ENCODE data around the gene FAM162A. TPM values are rescaled to one million over a fixed set of nuclear protein-coding genes. Genes with fewer than 3 reads are reported as not detected.

Gene FAM162A
- polyA plus RNA-seq, 1 donor from 2014 or later, result 16.2 TPM

GRCh38 chr3:122410111-122410510, 26.1 kb downstream of the FAM162A start:
- H3K9ac ChIP-seq (ENCODE audit: low read length), result no peak overlapping the region
- H3K27ac ChIP-seq (ENCODE audit: low read length), result no peak overlapping the region
- no peak for TF ChIP-seq RAD21 (conservative IDR thresholded peaks at IDR 0.05)
- no peak for TF ChIP-seq MXI1 (conservative IDR thresholded peaks at IDR 0.05; ENCODE audit: poor library complexity, severe bottlenecking)
- no peak for TF ChIP-seq EZH2 (IDR thresholded peaks at IDR 0.05; ENCODE audit: borderline replicate concordance, insufficient read depth, low read length, poor library complexity, severe bottlenecking)
- no peak overlapping the region for H3K4me2 ChIP-seq (ENCODE audit: low read length)
- no peaks in the 10 kb centered on the region for H3K36me3 ChIP-seq (ENCODE audit: insufficient read depth, low read length)
- no peaks in the 10 kb centered on the region for H3K27me3 ChIP-seq (ENCODE audit: insufficient read depth, low read depth, low read length)
- H2AFZ ChIP-seq (ENCODE audit: low read depth, low read length), result no peak overlapping the region
- H3K9me3 ChIP-seq (ENCODE audit: low read length), result no peaks in the 10 kb centered on the region
- no peaks in the 10 kb centered on the region for H3K9me2 ChIP-seq (ENCODE audit: insufficient read depth, low read length)
- peaks cover 12% of the 10 kb centered on the region for H3K79me2 ChIP-seq (replicated peaks; ENCODE audit: insufficient read depth, low read length)
- no peaks in the 10 kb centered on the region for H4K20me1 ChIP-seq (ENCODE audit: insufficient read depth)
- H3F3A ChIP-seq (ENCODE audit: insufficient read depth, low read length, poor library complexity, severe bottlenecking), result no peaks in the 10 kb centered on the region
- no peak overlapping the region for H3K4me3 ChIP-seq (ENCODE audit: low read length)

DNA sequence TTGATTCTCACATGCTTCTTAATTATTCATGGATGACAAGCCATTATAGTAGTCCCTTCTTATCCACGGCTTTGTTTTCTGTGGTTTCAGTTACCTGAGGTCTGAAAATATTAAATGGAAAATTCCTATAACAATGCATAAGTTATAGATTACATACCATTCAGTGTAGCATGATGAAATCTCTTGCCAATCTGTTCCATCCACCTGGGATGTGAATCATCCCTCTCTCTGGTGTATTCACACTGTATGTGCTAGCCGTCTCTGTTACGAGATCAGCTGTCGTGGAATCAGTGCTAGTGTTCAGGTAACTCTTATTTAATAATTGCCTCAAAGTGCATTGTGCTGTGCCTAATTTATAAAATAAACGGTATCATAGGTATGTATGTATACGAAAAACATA, 26.7 kb downstream of the FAM162A start:
- Histone ChIP-seq H2AFZ (ENCODE audit: low read depth, low read length) (no peak overlapping the region), H3K9me3 (ENCODE audit: low read length) (no peaks in the 10 kb centered on the region), H3K36me3 (ENCODE audit: insufficient read depth, low read length) (no peaks in the 10 kb centered on the region), H3K27ac (ENCODE audit: low read length) (no peak overlapping the region), H3K27me3 (ENCODE audit: insufficient read depth, low read depth, low read length) (no peaks in the 10 kb centered on the region), H3K4me3 (ENCODE audit: low read length) (no peak overlapping the region), H3F3A (ENCODE audit: insufficient read depth, low read length, poor library complexity, severe bottlenecking) (no peaks in the 10 kb centered on the region), H3K9me2 (ENCODE audit: insufficient read depth, low read length) (no peaks in the 10 kb centered on the region), H3K4me2 (ENCODE audit: low read length) (no peak overlapping the region), H3K9ac (ENCODE audit: low read length) (no peak overlapping the region), H4K20me1 (ENCODE audit: insufficient read depth) (no peaks in the 10 kb centered on the region), H3K79me2 (replicated peaks; ENCODE audit: insufficient read depth, low read length) (peaks cover 15% of the 10 kb centered on the region)
- TF ChIP-seq CTCF (IDR thresholded peaks at IDR 0.05; ENCODE audit: poor library complexity, severe bottlenecking), result no peak

- Histone ChIP-seq H4K20me1 (ENCODE audit: insufficient read depth) (no peaks in the 10 kb centered on the region), H3K4me2 (ENCODE audit: low read length) (no peak overlapping the region), H2AFZ (ENCODE audit: low read depth, low read length) (no peak overlapping the region), H3K9ac (ENCODE audit: low read length) (no peak overlapping the region), H3K36me3 (ENCODE audit: insufficient read depth, low read length) (no peaks in the 10 kb centered on the region), H3K27ac (ENCODE audit: low read length) (no peak overlapping the region), H3K4me3 (ENCODE audit: low read length) (peak overlapping the region; percentile 80), H3K27me3 (ENCODE audit: insufficient read depth, low read depth, low read length) (no peaks in the 10 kb centered on the region), H3K79me2 (replicated peaks; ENCODE audit: insufficient read depth, low read length) (peaks cover 32% of the 10 kb centered on the region), H3K9me3 (ENCODE audit: low read length) (no peaks in the 10 kb centered on the region), H3F3A (ENCODE audit: insufficient read depth, low read length, poor library complexity, severe bottlenecking) (no peaks in the 10 kb centered on the region), H3K9me2 (ENCODE audit: insufficient read depth, low read length) (no peaks in the 10 kb centered on the region)
- TF ChIP-seq EZH2 (IDR thresholded peaks at IDR 0.05; ENCODE audit: borderline replicate concordance, insufficient read depth, low read length, poor library complexity, severe bottlenecking) (no peak), RAD21 (conservative IDR thresholded peaks at IDR 0.05) (no peak), EP300 (conservative IDR thresholded peaks at IDR 0.05; ENCODE audit: poor library complexity, severe bottlenecking) (no peak)
These were observed 30.4 kb downstream of the FAM162A start for GRCh38 chr3:122414391-122414790.

DNA sequence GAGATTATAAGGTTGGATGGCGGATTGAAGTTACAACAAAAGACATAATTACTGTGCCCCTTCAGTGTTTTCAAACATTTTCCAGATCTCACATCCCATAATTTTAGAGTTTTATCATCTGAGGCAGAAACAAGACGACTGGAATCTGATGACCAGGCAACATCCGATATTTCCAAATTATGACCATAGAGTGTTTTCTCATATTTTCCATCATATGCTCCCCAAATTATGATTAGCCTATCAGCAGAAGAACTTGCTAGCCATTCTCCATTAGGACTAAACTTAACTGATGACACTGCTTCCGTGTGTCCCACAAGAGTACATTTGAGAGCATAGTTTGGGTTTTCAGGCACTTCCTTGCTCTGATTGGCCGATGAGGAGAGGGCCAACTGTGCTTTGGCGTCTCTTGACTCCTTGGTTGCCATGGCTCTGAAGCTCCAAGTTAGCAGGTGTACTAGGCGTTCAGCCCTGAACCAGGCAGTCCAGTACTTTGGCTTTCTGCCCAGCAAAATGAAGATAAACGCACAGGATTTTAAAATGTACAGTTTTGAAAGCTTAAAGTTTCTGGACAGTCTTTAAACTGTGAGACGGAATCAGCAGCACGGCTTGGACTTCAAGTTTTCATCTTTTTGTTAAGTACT, 31.2 kb downstream of the FAM162A start:
- Histone ChIP-seq H3K27ac (ENCODE audit: low read length) (peak overlapping the region; percentile 91), H3K79me2 (replicated peaks; ENCODE audit: insufficient read depth, low read length) (peaks cover 32% of the 10 kb centered on the region), H3K4me3 (ENCODE audit: low read length) (peak overlapping the region; percentile 80), H3F3A (ENCODE audit: insufficient read depth, low read length, poor library complexity, severe bottlenecking) (no peaks in the 10 kb centered on the region), H3K9me2 (ENCODE audit: insufficient read depth, low read length) (no peaks in the 10 kb centered on the region), H2AFZ (ENCODE audit: low read depth, low read length) (peak overlapping the region; percentile 57), H3K36me3 (ENCODE audit: insufficient read depth, low read length) (no peaks in the 10 kb centered on the region), H3K9ac (ENCODE audit: low read length) (peak overlapping the region; percentile 82), H3K9me3 (ENCODE audit: low read length) (no peaks in the 10 kb centered on the region), H3K27me3 (ENCODE audit: insufficient read depth, low read depth, low read length) (no peaks in the 10 kb centered on the region), H4K20me1 (ENCODE audit: insufficient read depth) (no peaks in the 10 kb centered on the region), H3K4me2 (ENCODE audit: low read length) (peak overlapping the region; percentile 93)
- TF ChIP-seq EZH2 (IDR thresholded peaks at IDR 0.05; ENCODE audit: borderline replicate concordance, insufficient read depth, low read length, poor library complexity, severe bottlenecking) (no peak), REST (IDR thresholded peaks at IDR 0.05; ENCODE audit: borderline replicate concordance) (no peak), CTCF (IDR thresholded peaks at IDR 0.05; ENCODE audit: poor library complexity, severe bottlenecking) (no peak), SMC3 (conservative IDR thresholded peaks at IDR 0.05; ENCODE audit: poor library complexity) (no peak), MXI1 (conservative IDR thresholded peaks at IDR 0.05; ENCODE audit: poor library complexity, severe bottlenecking) (no peak), EP300 (conservative IDR thresholded peaks at IDR 0.05; ENCODE audit: poor library complexity, severe bottlenecking) (no peak), TAF1 (IDR thresholded peaks at IDR 0.05; ENCODE audit: low read depth) (no peak), RAD21 (conservative IDR thresholded peaks at IDR 0.05) (no peak)

All from neural cell (in vitro differentiated cells).